ENCODE data around the gene CHRM2.
A peak's percentile ranks its signal among the peaks of the same experiment; 100 is the strongest.
"Not testable (repeated sequence)": the region's sequence is repeated elsewhere in the genome, so short reads cannot be mapped to it uniquely, and the experiment has no call there.

CHRM2 gene

DNA sequence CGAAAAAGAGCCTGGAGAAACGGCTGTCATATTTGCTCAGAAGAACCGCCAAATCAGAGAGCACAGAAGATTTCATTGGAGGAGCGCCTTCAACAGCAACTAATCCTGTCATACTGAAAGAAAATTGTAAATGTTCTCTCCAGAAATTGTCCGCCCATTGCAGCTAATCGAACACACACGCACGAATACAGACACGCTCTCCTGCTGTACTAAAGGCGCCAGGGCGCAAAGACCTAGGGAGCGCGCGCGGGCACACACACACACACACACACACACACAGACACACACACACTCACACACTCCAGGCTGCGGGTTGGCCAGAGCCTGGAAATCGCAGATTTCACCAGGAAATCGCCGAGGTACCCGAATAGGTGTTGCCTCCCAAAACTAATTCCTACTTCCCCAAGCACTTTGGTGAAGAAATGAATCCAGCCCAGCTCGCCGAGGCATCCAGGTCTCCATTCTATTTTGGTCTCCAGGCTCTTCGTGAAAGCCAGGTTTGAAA is at the start of gene CHRM2:
Gene CHRM2, plus strand, starts transcription at position 157 of the 505 bp plus-strand sequence. CDS start 146,214 bp downstream, outside the sequence.
- no peak for ATAC-seq
- no peak for DNase-seq

- not testable (repeated sequence) for ATAC-seq, DNase-seq
Measured at GRCh38 chr7:136831398-136831797, 37.1 kb upstream of the CHRM2 start.

GRCh38 chr7:136845899-136846465 is 22.5 kb upstream of the CHRM2 start:
- ATAC-seq (no peak), DNase-seq (no peak)

DNA sequence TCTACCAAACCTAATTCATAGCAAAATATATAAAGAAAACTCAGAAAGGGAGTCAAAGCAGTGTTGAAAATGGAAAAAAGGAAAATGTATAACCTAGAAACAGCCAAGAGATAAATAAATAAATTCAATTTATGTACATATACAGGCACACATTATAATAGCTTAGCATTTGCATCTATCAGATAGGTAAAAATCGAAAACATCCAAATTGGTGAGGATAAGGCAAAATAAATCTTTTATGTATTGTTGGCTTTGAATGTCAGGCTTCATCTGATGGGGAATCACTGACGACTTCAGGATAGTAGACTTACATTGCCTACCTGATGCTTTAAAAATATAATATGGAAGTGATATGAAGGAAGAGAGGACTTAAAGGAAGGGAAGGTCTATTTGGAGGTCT is 20.6 kb upstream of the CHRM2 start:
- ATAC-seq (no peak), DNase-seq (no peak)

- DNase-seq, result no peak
- ATAC-seq, result no peak
Measured at GRCh38 chr7:136853654-136854053, 14.8 kb upstream of the CHRM2 start.

DNA sequence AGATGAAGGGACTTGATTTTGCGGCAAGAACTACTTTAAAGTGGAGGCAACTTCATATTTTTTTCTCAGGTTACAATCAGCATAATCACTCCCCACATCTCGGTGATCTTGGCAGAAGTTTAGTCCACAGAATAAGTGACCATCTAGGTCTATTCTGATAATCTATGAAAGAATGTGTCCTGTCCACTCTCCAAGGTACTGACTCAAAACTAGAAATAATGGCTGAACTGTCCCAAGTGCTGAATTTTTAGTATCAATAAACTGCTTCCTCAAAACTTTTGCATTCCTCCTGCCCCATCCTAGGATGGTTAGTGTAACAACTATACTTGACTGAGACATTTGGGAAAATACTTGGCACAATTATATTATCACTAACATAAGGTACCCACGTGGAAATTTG is 10.9 kb upstream of the CHRM2 start:
- ATAC-seq, result no peak
- DNase-seq, result no peak

DNA sequence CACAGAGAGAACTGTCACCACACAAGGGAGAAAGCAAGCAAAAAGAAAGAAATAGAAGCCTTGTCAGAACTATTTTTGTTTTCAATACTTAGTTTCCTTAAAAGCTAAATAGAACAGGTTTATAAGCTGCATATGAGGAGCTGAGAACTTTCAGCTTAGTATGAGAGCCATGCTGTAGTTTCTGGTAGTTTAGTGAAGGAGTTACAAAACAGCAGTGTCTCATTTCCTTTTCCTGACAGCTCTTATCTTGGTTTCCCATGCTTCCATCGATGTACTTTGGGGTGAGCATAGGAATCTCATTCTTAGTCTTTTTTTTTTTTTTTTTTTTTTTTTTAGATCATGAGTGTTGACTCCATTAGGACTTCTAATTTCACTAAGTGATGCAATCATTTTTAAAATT is 8.6 kb upstream of the CHRM2 start:
- no peak for DNase-seq
- no peak for ATAC-seq

DNA sequence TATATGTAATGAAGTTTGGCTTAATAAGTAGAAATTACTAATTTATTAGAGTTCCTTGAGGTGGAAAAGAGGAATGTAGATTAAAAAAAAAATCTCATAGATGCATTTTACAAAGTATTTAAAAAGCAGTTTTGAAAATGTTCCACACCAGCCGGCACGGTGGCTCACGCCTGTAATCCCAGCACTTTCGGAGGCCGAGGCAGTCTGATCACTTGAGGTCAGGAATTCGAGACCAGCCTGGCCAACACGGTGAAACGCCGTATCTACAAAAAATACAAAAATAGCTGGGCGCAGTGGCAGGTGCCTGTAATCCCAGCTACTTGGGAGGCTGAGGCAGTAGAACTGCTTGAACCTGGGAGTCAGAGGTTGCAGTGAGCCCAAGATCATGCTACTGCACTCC is 3.2 kb upstream of the CHRM2 start:
- ATAC-seq, result no peak

GRCh38 chr7:136865777-136866176 is 2.7 kb upstream of the CHRM2 start:
- DNase-seq, result no peak

More for the DNA sequence above, 3.2 kb upstream of the CHRM2 start:
- DNase-seq, result no peak

GRCh38 chr7:136869001-136869961 is 829 bp downstream of the CHRM2 start:
- ATAC-seq (no peak), DNase-seq (no peak)

More at GRCh38 chr7:136865777-136866176, 2.7 kb upstream of the CHRM2 start:
- ATAC-seq, result no peak

GRCh38 chr7:136869991-136870865 is 1.8 kb downstream of the CHRM2 start:
- no peak for DNase-seq
- ATAC-seq, result no peak

GRCh38 chr7:136870866-136871487 is 2.5 kb downstream of the CHRM2 start:
- DNase-seq (no peak), ATAC-seq (peak; percentile 23)

DNA sequence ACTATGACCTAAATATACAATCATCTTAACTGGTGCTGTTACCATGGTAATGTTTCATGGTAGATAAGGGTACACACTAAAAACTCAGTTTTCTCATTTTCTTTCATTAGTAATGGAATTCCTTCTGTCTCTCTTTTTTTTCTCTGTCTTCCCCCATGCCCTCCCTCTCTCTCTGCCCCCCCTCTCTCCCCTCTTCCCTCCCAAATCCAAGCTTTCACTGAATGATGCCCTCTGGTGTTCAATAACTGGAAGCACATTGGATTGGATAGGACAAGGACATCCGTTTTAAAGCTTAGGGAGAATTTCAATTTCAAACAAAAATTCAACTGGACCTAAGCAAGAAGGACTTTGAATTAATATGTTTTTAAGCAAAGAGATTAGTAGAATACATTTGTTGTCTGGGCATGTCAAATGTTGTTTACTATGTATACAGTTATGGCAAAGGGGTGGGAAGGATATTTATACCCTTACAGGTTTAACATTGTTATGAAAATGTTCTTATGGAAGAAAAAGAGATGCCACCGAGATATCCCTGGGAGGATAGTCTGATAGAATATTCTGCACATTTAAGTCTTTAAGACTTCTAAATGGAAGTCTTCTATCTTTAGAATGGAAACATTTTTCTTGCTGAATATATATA is 6.1 kb downstream of the CHRM2 start:
- ATAC-seq (no peak), DNase-seq (no peak)

GRCh38 chr7:136877509-136877908 is 9.1 kb downstream of the CHRM2 start:
- ATAC-seq, result no peak
- DNase-seq, result no peak

DNA sequence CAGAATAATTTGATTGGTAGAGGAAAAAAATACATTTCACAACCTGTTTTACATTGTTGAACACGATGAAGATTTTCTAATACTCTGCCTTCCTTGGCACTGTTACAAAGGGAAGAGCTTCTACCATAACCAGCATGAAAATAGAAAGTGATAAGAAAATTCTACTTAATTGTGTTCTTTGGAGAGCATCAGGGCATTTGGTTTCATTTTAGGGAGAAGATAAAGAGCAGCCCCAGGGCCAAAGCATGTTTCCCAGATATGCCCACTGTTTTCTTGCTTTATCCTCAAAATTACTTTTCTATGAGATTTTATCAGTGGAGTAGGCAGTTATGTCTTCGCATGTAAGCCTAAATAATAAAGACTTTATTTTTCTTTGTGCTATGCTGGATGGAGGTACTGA is 9.5 kb downstream of the CHRM2 start:
- ATAC-seq, result no peak

GRCh38 chr7:136878878-136879277 is 10.4 kb downstream of the CHRM2 start:
- ATAC-seq, result no peak
- DNase-seq, result no peak

More for the DNA sequence above, 9.5 kb downstream of the CHRM2 start:
- no peak for DNase-seq

DNA sequence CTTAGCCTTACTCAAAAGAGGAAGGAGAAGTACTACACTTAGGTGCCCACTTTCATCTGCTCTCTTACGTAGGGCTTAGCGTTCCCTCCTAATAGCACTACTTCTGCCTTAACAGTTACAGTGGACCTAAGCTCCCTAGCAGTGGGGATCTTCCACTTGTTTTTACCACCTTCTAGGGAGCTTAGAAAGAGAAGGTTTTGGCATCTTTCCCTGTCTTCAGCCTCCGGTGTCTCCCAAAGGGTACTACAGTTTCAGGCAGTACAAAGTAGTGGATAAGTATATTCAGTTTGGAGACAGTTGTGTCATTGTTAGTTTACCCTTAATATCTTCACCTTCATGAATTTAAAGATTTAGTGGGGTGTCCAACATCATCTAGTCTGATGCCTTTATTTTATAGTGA is 14.6 kb downstream of the CHRM2 start:
- no peak for DNase-seq
- no peak for ATAC-seq

DNA sequence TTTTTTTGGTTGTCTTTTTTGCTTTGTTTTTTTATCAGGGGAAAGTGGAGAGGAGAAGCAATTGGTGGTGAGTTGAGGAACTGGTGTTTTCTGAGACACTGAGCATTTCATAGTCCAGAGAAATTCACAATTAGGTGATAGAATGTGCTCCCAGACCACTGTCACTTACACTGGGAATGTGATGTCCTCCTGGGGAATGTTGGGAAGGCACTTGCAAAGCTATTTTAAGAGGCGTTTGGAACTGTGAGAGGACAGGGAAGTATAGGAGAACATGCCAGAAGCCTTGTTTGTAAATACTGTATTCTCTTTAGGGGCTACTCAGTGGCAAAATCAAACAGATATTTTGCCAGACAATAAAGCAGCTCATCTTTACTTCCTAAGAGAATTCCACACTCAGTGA is 16.0 kb downstream of the CHRM2 start:
- ATAC-seq (no peak), DNase-seq (no peak)

DNA sequence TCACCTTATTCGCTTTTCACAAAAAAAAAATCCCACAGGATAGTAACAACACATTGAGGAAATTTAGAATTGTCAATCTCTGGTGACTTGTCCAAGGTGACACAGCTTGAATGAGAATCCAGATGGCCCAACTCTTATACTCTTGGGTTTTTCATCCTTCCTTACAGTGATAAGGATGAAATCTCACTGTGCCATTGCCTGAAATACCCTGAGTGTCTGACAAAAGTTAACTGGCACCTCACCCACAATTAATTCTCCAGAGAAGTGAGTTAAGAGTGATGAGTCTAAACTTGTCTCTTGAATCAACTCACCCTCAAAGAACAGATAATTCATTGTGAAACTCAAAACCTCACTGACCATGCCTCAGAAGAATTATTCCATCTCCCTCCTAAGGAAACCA is 18.9 kb downstream of the CHRM2 start:
- no peak for DNase-seq
- no peak for ATAC-seq

- no peak for DNase-seq
- ATAC-seq, result no peak
Measured at GRCh38 chr7:136890399-136890798, 21.9 kb downstream of the CHRM2 start.

- ATAC-seq, result no peak
- no peak for DNase-seq
Measured at GRCh38 chr7:136891850-136892249, 23.4 kb downstream of the CHRM2 start.
